ENCODE measurements around the gene MR1. TPM values are rescaled to one million over a fixed set of nuclear protein-coding genes. Genes with fewer than 3 reads are reported as not detected.
A peak's percentile ranks its signal among the peaks of the same experiment; 100 is the strongest.

The MR1 gene
- total RNA-seq, 2 experiments from 2014 or later, result 7.9 to 18.3 TPM

DNA sequence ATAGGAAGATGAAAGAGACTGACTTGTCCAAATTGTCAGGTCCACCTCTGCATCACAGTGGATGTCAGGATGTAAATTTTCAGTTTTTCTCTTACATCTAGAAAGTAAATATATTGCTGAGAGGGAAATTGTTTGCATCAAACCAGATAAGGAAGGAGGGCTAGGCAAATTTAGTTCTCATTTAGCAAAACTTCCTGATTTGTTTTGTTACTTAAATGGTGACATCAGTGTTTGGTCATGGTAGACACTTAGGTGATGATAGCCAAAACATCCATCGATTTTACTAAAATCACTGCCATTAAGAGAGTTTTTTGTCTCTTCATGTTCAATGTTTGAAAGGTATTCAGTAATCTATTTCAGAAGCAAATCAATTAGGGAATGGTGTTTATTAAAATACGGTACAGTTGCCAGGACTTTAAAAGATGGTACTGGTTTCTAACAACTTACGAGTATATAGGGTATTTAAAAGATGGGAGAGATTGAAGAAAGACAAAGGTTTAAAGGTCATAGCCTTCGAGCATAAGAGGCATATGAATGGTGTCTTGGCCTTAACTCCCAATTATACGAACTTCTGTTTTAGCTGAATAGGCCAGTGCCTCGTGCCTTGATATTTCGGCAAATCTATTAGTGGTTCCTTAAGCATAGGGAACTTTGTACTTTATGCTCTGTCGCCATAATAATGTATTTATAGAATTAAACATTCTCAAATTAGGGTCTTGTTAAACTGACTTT, 57.7 kb downstream of the MR1 start:
- ChIA-PET CTCF (ENCODE audit: unreplicated experiment) (interaction anchor here (1.0 to 1.6 kb wide), 2 partner anchors 12 to 14 kb away, joined by 3 to 7 read pairs; no protein-coding TSS in a partner anchor), POLR2A (interaction anchor here (0.6 to 1.9 kb wide), 9 partner anchors 8 to 70 kb away, joined by 3 to 13 read pairs (median 3); no protein-coding TSS in a partner anchor)
- no peaks in the 10 kb centered on the region for H3K9me3 ChIP-seq (ENCODE audit: low read length)
- no peak overlapping the region for H3K27ac ChIP-seq (ENCODE audit: low read depth, low read length, poor library complexity, severe bottlenecking)
- peaks cover 27% of the 10 kb centered on the region for H3K4me1 ChIP-seq (ENCODE audit: insufficient read depth, low read length, poor library complexity, severe bottlenecking)
- BruUV-seq (replicated peaks), result no TSS peak
- H2AFZ ChIP-seq (ENCODE audit: low read length), result no peak overlapping the region
- intact Hi-C loops (cut with micrococcal nuclease; ENCODE audit: unreplicated experiment), result no loop called here
- H4K20me1 ChIP-seq (ENCODE audit: insufficient read depth, low read length), result peaks cover 24% of the 10 kb centered on the region
- H3K4me2 ChIP-seq (ENCODE audit: low read length), result peak overlapping the region; percentile 97
- H3K4me3 ChIP-seq (ENCODE audit: low read depth, low read length, poor library complexity, severe bottlenecking), result peak overlapping the region; percentile 81
- H3K36me3 ChIP-seq (ENCODE audit: insufficient read depth, low read length), result peaks cover 4% of the 10 kb centered on the region; the same call in 1 of the 2 replicates
- TF ChIP-seq, protein P1, sequence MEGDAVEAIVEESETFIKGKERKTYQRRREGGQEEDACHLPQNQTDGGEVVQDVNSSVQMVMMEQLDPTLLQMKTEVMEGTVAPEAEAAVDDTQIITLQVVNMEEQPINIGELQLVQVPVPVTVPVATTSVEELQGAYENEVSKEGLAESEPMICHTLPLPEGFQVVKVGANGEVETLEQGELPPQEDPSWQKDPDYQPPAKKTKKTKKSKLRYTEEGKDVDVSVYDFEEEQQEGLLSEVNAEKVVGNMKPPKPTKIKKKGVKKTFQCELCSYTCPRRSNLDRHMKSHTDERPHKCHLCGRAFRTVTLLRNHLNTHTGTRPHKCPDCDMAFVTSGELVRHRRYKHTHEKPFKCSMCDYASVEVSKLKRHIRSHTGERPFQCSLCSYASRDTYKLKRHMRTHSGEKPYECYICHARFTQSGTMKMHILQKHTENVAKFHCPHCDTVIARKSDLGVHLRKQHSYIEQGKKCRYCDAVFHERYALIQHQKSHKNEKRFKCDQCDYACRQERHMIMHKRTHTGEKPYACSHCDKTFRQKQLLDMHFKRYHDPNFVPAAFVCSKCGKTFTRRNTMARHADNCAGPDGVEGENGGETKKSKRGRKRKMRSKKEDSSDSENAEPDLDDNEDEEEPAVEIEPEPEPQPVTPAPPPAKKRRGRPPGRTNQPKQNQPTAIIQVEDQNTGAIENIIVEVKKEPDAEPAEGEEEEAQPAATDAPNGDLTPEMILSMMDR (conservative IDR thresholded peaks at IDR 0.05; ENCODE audit: low read length), result no peak
- TF ChIP-seq EZH2phosphoT487 (IDR thresholded peaks at IDR 0.05; ENCODE audit: borderline replicate concordance, low read depth, low read length), result no peak
- H3K79me2 ChIP-seq (ENCODE audit: insufficient read depth, low read depth, low read length), result peaks cover 23% of the 10 kb centered on the region; the same call in 1 of the 2 replicates
- DNase-seq (ENCODE audit: low spot score), result no peak
- H3K9me2 ChIP-seq (ENCODE audit: insufficient read depth, low read length), result no peaks in the 10 kb centered on the region

DNA sequence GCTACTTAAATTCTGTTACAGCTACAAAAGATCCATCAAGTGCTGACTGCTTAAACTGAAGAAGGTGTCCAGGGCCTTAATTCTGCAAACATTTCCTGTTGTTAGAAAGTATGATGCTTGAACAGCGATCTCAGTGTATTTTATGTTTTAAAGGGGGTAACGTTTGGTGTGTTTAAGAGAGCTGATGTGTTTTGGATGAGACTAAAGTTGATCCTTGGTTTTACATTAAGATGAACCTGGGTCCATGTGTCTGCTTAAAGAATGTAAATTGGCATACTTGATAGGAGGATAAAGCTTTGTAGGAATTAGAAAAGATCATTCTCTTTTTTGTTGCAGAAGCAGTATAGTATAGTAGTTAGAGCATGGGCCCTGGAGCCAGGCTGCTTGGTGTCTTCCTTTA, 58.3 kb downstream of the MR1 start:
- CTCF ChIA-PET (ENCODE audit: unreplicated experiment), result interaction anchor here (1.0 to 1.6 kb wide), 2 partner anchors 12 to 13 kb away, joined by 3 to 7 read pairs; no protein-coding TSS in a partner anchor
- H3K9me3 ChIP-seq (ENCODE audit: low read length), result no peaks in the 10 kb centered on the region
- no peak for DNase-seq (ENCODE audit: low spot score)
- intact Hi-C loops (cut with micrococcal nuclease; ENCODE audit: unreplicated experiment), result no loop called here
- no peak overlapping the region for H2AFZ ChIP-seq (ENCODE audit: low read length)
- POLR2A ChIA-PET, result interaction anchor here (0.6 to 1.2 kb wide), 3 partner anchors 13 to 44 kb away, joined by 3 read pairs; no protein-coding TSS in a partner anchor
- peaks cover 4% of the 10 kb centered on the region; the same call in 1 of the 2 replicates for H3K36me3 ChIP-seq (ENCODE audit: insufficient read depth, low read length)
- H3K4me3 ChIP-seq (ENCODE audit: low read depth, low read length, poor library complexity, severe bottlenecking), result peak overlapping the region; percentile 81
- BruUV-seq (replicated peaks), result no TSS peak
- peaks cover 23% of the 10 kb centered on the region; the same call in 1 of the 2 replicates for H3K79me2 ChIP-seq (ENCODE audit: insufficient read depth, low read depth, low read length)
- peaks cover 24% of the 10 kb centered on the region for H4K20me1 ChIP-seq (ENCODE audit: insufficient read depth, low read length)
- H3K9me2 ChIP-seq (ENCODE audit: insufficient read depth, low read length), result no peaks in the 10 kb centered on the region
- TF ChIP-seq EZH2phosphoT487 (IDR thresholded peaks at IDR 0.05; ENCODE audit: borderline replicate concordance, low read depth, low read length), result no peak
- TF ChIP-seq, protein P1 (conservative IDR thresholded peaks at IDR 0.05; ENCODE audit: low read length), result no peak
- H3K4me1 ChIP-seq (ENCODE audit: insufficient read depth, low read length, poor library complexity, severe bottlenecking), result peaks cover 26% of the 10 kb centered on the region
- H3K27ac ChIP-seq (ENCODE audit: low read depth, low read length, poor library complexity, severe bottlenecking), result no peak overlapping the region
- H3K4me2 ChIP-seq (ENCODE audit: low read length), result peak overlapping the region; percentile 97
